Epidermal melanocyte (primary cell): Measurements from ENCODE around the gene RECQL.
"Not testable (repeated sequence)": the region's sequence is repeated elsewhere in the genome, so short reads cannot be mapped to it uniquely, and the experiment has no call there.

Source experiments
- DNase-seq: peaks from one replicate; pipeline ENCODE4 v3.0.0; 2011; ENCODE audit warnings: low spot score; ENCODE audit not compliant: insufficient read length

RECQL gene

GRCh38 chr12:21505888-21506287, 4.5 kb upstream of the RECQL start:
- DNase-seq, result no peak

- DNase-seq, result no peak
These were observed 1.4 kb upstream of the RECQL start for GRCh38 chr12:21502872-21503271.

DNA sequence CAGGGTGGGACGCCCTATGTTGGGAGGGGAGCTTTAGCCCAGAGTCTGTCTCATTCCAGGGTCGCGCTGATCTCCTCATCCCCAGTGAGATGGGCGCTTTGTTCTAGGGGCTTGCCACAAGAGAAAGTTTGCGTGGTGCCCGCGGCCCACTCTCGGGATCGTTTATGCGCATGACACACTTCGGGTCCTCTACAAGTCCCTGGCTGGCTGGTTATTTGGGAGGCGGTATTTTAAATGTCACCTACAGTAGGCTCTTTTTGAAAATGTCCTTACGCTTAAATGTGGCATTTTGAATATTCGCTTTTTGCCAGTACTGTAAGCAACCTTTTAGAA, 695 bp upstream of the RECQL start:
- DNase-seq, result no peak

- DNase-seq, result no peak
These were observed 613 bp downstream of the RECQL start for GRCh38 chr12:21500786-21501257.

DNA sequence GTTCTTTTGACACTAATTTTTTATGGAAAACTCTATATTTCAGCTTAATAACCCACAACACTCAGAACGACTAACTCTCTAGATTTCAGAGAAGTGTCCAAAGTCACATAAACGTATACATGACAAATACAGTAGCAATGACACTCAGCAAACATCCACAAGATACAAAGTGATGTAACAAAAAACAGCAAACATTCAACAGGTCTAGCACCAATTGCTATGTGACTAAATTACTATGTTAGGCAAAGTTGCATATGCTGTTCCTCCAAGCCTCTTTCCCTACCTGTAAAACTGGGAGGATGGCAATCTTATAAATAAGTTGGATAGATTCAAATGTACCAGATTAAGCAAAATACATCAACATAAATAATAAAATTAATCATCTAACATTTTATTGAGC, 1.7 kb downstream of the RECQL start:
- no peak for DNase-seq

DNA sequence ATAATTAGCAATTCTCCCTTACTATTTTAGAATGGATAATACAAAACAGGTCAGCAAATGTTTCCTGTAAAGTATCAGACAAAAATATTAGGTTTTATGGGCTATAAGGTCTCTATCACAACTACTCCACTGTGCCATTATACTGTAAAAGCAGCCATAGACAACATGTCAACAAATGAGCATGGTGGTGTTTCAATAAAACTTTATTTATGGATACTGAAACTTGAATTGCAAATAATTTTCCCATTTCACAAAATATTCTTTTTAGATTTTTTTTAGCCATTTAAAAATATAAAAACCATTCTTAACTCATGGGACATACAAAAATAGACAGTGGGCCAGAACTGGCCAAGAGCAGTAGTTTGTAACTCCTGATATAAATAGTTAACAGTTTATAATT, 15.4 kb downstream of the RECQL start:
- DNase-seq, result no peak

DNA sequence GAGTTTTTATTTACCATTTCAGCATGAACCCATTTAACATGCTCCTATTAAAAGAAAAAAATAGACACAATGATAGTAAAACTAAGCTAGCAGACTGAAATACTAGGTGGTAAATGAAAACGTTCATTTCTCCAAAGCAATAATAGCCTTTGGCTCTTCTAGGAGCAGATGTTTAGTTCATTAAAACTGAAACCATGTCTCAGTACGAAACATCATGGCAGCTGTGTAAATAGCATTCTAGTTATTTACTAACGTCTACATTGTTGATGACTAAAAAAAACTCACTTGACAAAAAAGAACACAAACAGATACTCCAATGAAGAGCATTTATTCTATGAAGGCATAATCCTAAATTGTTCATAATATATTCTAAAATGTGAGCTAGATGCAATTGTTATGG, 17.9 kb downstream of the RECQL start:
- no peak for DNase-seq

DNA sequence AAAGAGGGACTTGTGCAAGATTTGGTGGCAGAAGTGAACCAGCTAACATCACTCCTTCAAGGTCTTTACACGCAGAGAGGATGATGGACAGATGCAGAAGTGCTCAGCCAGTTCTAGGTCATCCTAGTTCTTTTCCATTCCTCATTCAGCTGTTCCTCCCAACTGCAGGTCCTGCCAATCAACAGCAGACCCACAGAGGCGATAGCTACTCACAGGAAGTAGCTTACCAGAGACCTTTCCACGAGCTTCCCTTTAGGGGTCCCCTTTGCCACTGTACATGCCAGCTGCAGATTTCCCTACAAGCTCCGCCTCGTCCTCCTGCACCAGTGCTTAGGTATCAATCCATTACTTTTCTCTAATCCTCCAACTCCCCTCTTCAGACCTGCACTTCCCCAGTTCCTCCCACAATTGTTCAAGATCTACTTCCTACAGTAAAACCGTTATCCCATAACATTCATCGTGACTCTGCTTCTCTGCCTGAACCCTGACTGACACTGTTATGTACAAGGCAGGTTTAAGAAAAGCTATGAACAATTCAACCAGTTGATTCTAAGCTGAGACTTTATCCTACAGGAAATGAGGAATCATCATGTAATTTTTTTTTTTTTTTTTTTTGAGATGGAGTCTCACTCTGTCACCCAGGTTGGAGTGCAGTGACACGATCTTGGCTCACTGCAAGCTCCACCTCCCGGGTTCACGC, 22.5 kb downstream of the RECQL start:
- DNase-seq, result no peak

GRCh38 chr12:21476949-21477348, 24.5 kb downstream of the RECQL start:
- no peak for DNase-seq

DNA sequence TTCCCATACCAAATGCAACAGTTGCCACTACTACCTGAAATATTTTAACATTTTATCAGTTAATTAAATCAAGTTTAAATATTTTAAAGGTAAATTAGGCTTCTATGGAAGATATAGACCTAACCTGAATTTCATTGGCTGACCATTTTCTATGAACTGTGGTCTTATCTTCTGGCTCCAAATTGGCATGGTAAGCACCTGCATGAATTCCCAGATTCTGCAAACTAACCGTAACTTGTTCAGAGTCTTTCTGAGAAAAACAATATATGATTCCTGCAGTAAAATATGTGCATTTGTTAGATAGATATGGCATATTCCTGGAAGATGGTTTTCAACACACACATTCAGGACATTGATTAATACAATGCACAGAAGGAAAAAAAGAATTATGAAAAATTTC, 25.9 kb downstream of the RECQL start:
- DNase-seq, result no peak

DNA sequence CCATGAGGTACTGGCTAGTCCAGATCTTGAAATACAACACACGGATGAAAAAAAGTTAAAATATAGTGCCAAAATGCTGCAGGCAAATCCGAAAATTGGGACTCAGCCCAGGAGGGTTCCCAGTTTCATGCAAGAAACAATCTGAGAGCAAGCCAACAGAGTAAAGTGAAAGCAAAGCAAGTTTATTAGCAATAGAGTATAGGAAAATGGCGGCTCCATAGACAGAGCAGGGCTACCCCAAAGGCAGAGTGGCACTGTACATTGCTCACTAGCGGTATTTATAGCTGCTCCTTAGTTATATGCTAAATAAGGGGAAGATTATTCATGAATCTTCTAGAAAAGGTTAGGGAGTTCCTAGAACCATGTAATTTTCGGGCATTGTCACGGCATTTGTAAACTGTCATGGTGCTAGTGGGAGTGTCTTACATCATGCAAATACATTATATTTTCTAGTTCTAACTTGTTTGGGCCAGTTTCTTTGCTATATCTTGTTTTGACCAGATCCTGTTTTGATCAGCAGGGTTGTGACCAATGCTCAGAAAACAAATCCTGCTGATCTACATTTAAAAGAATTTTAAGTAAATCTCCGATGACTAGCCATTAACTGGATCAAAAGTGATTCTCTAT, 29.1 kb downstream of the RECQL start:
- DNase-seq, result no peak

- DNase-seq, result no peak
These were observed 30.1 kb downstream of the RECQL start for GRCh38 chr12:21471294-21471693.

- DNase-seq, result not testable (repeated sequence)
These were observed 34.1 kb downstream of the RECQL start for GRCh38 chr12:21467334-21467733.

GRCh38 chr12:21459474-21459873, 42.0 kb downstream of the RECQL start:
- no peak for DNase-seq

DNA sequence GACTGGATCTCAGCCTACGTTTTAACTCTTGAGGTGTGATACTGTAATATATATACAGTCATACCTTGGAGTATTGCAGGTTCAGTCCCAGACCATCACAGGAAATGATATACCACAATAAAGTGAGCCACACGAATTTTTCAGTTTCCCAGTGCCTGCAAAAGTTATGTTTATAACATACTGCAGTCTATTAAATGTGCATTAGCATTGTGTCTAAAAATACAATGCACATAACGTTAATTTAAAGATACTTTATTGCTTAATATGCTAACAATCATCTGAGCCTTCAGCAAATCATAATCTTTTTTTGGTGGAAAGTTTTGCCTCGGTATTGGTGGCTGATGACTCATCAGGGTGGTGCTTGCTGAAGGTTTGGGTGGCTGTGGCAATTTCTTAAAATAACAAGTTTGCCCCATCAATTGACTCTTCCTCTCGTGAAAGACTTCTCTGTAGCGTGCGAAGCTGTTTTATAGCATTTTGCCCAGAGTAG, 45.1 kb downstream of the RECQL start:
- no peak for DNase-seq

GRCh38 chr12:21453312-21453852, 48.1 kb downstream of the RECQL start:
- DNase-seq, result no peak

GRCh38 chr12:21451529-21451928, 49.9 kb downstream of the RECQL start:
- DNase-seq, result no peak

GRCh38 chr12:21444193-21445146, 57.0 kb downstream of the RECQL start:
- no peak for DNase-seq

- no peak for DNase-seq
These were observed 62.1 kb downstream of the RECQL start for GRCh38 chr12:21439347-21439746.

DNA sequence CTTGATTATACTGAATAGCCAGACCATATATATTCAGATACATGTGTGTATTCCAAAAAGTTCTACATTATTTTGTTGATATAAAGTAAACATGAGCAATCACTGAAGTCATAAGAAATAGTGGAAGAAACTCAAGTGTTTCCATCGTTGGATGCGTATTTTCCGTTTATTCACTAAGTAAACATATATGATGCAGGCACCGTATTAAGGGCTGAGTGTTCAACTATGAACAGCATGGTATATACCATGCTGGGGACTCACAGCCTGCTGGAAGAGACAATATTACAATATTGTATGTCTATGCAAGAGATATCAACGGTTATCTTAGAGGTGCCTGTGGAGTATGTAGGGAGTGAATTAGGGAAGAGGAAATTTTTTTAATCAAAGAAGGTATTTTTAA, 62.8 kb downstream of the RECQL start:
- DNase-seq, result no peak

GRCh38 chr12:21434699-21435098, 66.7 kb downstream of the RECQL start:
- no peak for DNase-seq

- no peak for DNase-seq
These were observed 67.9 kb downstream of the RECQL start for GRCh38 chr12:21433525-21433924.
